GM19238 (cell line): ENCODE measurements around the gene ATP2B3.
A peak's percentile ranks its signal among the peaks of the same experiment; 100 is the strongest.

Experiments used
- DNase-seq: peaks from one replicate; pipeline ENCODE4 v3.0.0; 2011; ENCODE audit warnings: low spot score; ENCODE audit not compliant: insufficient read length

The ATP2B3 gene

DNA sequence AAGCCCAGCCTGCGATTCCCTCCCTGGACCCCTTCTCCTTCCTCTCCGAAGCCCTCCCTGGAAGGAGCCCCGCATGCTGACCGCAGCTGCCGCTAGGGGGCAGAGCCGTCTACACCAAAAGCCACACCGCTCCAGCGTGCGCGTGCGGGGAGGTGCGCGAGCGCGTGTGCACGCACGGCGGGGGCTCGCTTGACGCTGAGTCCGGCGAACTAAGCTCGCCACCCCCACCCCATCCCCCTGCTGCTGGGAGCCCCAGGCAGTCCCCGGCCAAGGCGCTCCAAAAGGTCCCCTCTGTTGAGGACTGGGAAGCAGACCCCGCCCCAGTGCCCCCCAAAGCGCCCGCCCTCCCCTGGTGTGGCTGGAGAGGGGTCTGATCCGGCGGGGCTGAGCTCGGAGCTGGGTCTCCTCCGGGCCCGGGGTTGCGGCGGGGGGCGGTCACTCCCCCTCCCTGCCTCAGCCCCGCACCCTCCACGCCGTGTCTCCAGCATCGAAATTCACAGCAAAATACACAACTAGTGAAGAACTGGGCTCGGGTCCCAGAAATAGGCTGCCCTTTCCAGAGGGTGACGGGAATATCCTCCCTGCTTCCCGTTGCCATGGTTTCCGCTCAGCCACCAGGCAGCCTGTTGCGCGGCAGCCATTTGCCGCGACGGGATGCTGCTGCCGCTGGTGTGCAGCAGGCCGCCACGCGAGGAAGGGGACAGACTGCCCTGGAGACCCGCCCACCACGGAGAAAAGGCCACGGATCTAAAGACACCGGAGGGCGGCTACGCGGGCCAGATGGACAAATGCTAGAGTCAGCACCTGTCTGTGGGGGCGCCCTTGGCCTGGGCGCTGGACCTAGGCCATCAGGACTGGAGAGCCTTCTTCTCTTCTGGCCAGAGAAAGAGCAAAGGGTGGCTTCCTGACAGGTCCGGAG, 92.7 kb downstream of the ATP2B3 start:
- DNase-seq: peak; percentile 51

DNA sequence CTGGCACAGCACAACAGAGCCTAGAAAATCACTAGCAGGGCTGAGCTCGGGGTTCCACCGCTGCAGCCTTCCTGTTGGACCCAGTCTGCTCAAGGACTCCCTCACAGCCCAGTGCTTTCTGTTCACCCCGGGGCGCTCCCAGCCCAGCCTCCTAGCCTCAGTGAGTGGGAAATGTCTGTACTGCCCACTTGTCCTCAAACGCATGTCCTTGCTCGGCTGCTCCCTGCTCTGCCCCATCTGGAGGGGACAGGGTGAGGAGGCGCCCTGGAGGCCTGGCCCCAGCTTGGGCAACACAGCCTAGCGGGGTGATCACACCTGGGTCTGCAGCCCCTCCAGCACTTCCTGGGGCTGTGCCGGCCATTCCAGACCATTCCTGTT, 93.4 kb downstream of the ATP2B3 start:
- no peak for DNase-seq

DNA sequence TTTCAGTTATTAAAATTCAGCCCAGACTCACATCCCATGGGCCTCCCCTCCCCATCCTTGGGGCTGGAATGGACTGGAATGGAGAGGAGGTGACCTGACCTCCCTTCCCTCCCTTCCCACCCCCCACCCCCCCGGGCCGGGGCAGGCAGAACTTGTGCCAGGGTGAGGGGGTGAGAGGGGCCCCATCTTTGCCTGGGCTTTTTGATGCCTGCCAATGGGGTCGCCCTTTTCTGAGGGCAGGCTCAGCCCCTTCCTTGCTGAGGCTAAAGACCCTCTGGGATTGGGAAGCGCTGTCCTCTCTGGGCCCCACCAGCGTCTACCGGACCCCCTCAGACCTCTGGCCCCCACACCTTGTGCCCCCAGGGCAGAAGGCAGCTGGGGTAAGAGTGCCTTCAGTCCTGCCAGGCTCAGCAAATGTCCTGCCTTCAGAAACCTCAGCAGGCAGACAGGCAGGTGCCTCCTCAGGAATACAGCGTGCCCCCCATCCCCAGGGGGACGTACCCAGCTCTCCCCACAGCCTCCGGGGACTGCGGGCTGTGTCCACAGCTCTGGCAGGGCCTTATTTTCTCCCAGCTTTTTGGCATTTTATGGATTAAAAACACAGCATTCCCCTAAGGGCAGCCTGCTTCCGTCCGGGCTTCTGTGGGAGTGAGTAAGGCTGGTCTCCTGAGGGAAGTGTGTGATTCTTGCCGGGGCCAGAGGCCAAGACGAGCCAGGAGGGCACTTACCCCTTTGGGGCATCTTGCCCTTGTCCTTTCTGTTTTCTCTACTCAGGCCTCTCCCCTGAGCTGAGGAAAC, 94.1 kb downstream of the ATP2B3 start:
- DNase-seq: no peak

DNA sequence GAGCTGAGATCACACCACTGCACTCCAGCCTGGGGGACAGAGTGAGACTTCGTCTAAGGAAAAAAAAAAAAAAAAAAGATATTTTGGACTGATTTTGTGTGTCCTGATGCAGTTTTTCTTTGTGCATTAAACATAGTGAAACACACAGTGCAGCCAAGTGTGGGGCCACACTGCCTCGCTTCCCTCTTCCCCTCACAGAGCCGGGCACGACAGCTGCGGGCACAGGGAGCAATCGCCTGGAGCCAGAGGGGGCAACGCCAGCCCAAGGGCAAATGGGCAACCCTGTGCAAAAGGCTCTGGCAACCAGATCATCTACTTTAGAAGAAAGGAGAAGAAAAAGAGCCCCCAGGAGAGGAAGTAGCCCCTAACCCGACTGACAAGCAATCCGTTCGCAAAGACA, 95.0 kb downstream of the ATP2B3 start:
- DNase-seq: no peak

DNA sequence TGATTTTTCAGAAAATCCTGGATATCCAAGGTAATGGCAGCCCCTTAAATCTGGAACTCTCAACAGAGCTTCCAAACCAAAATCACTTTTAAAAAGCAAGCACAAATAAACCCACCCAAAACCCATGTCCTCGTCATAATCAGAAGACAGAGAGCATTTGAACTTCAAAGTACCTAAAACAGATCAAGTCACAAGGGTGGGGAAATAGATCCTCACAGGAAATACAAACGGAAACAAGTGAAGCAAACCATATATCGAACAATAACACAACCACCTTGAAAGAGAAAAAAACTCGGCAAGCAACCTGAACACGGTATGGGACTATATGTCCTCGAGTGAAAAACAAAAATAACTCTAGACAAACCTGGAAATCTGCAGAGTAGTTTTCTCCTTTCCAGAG, 97.4 kb downstream of the ATP2B3 start:
- no peak for DNase-seq

DNA sequence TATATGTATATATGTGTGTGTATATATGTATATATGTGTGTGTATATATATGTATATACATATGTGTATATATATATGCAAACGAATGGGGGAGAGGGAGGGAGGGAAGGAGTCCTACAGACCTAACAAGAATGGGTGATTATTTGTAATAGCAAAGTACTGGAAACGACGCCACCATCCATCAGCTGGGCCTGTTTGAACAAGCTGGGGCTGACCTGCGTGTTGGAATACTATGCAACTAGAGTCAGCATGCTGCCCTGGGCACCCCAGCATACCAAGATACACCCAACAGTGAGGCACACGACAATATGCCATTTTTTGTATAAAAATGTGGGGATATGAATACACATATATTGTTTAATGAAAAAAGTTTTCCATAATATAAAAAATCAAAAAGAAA, 103.1 kb downstream of the ATP2B3 start:
- no peak for DNase-seq

DNA sequence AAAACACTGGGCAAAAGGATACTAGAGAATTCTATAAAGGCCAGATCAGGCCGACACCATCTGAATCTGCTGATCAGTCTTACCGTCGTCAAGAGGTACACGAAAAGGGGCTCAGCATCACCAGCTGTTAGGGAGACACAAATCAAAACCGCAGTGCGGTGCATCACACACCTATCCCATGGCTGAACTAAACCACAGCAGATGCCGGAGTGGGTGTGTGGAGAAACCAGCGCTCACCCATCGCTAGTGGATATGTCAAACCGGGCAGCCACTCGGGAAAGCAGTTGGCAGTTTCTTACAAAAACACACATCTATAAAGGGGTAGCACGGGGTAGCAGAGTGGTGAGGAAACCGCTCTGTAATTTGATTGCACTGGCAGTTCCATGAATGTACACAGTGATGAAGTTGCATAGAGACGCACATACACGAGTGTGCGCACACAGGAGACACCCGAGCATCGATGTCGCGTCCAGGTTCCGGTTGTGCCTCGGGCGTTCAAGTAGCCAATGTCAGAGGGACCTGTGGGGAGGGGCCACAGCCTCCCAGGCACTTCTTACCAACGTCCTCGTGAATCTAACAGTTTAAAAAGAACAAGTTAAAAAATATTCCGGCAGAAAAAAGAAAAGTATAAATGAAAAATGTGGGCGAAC, 104.6 kb downstream of the ATP2B3 start:
- no peak for DNase-seq

DNA sequence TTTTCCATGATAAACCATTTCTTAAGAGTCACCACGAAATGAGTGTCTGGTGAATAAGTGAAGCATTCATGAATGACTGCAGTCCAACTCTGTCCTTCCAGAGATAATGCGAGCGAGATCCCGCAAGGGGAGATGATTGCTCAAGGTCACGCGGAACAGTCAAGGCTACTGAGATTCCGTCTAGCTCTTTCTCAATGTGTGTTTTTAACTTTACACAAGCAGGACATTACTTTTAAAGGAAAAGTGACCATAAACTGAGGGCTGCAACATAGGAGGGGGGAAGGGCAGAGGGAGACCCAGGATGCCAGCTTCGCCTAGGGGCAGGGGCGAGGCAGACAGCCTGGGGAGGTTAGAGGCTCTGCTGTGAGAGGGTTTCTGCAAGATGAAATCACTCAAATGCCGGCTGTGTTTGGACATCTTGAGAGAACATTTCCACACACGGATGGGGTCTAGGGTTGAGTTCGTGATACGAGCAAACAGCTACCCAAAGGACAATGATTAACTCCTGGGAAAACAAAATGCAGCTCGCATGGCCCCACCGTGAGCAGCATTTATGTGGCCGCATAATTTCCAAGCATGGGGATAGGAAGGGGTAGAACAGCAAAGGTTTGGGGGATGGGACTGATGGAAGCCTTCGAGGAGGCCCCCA, 105.3 kb downstream of the ATP2B3 start:
- DNase-seq: no peak

DNA sequence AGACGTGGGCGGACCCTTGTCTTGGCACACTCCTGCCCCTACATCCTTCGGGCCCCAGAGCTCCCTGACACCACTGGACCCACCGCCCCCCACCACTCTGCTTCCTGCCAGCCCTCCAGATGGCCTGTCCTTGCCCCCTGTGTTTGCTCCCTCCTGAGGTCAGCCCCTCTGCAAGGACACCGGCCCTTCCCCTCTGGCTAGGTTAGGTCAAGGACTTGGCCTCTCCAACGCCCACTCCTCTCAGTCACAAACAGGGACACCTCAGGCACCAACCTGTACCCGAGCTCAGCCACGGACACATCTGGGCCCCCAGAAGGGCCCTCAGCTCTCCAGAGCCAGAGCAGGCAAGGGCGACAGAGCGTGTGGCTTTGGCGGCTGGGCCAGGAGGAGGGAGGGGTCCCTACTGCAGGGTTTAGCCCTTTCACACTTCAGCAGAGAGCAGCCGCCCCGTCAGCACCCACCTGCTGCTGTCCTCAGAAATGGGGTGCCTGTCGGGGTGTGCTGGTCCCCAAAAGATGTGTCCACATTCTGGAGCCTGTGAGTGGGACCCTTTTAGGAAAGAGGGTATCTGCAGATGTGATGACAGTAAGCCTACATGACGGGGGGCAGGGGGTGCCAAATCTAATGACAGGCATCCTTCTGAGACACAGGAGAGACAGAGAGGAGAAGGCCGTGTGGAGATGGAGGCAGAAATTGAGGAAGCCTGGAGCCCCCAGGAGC, 106.0 kb downstream of the ATP2B3 start:
- DNase-seq: no peak

DNA sequence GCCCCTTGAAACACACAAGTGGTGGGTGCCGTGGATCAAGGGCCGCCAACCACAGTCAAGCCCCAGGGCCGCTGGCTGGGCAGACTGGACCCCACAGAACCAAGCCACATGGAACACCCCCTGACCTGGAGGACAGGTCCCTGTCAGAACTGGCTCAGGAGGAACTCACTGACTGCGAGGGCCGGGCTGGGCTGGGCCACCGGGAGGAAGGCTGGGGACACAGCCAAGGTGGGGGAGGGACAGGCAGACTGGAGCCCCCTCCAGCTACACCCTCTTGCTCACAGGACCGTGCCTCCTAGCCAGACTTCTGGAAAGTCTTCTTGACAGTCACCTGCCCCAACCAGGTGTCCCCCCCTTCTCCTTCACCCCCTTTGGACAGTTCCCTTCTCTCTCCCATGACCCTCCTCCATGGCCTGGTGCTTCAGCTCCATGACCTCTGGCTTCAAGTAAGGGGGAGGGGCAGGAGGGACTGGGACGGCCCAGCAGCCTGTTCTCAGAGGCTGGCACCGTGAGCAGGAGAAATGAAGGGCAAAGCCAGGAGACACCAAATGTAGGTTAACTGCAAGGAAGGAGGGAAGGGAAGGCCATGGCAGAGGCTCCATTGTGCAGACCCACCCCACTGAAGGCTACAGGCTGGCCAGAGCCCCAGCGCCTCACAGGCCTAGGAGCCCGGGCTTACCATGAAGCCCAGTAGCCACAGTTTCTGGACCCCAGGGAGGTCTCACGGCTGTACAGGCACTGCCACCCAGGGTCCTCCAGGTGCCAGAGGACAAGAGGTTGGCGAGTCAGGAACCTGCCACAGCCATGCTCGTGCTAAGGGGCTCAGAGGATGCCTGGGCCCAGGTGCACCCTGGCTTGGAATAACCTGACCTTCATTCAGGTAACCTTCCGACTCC, 107.0 kb downstream of the ATP2B3 start:
- no peak for DNase-seq

DNA sequence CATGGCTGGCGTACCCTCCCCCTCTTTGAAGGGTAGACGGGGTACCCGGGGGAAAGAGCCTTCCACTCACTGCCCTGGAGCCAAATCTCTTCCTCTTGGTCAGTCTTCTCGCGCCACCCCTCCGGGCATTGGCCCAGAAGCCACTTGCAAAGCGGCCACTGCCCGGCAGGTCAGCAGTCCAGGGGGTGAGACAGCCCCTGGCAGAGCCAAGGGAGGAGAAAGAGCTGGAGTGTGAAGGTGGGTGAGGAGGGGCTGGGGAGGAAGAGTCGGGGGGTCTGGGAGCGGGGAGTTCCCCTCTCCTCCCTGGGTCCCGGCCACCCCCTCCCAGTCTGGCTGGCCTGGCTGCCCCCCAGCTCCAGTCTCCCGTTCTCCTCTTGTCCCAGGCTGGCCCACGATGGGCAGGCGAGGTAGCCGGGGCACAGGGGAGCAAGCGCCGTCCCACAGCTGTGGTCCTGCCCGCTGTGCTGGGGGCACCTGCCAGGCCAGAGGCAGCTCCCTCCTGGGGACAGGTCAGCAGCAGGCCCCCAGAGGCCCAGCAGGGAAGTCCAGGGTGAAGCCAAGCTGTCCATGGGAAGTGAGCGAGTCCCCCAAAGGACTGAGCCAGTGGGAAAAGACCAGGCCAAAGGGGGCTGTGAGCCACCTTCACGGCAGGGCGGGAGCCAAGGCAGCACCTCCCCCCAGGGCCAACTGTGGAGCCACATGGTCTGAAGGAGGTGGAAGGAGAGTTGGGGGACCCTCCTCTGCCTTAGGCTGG, 108.0 kb downstream of the ATP2B3 start:
- no peak for DNase-seq

DNA sequence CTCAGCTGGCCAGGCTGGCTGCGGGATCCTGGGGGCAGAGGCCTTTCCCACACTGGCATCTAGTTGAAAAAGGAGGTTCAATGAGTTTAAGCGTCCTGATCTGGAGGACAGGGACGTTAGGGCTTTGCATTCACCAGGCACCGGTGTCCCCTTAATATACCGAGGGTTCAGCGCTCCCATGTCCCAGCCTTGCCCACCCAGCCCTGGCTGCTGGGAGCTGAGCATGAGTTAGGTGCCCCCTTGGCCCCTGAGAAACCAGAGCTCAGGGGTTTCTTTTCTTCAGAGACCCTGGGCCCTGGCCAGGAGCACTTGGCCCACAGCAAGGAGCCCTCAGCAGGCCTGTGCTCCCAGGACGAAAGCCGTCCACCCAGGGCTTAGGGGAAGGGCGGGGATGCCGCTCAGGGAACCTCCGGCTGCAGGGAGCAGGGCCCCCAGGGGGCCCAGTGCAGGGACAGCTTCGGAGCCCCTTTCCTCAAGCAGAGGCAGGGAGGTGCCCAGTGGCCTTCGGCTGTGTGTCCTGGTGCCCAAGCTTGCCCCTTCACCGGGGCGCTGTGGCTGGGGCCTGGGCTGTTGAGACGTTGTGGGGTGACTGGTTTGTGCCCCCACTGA, 108.7 kb downstream of the ATP2B3 start:
- DNase-seq: no peak

DNA sequence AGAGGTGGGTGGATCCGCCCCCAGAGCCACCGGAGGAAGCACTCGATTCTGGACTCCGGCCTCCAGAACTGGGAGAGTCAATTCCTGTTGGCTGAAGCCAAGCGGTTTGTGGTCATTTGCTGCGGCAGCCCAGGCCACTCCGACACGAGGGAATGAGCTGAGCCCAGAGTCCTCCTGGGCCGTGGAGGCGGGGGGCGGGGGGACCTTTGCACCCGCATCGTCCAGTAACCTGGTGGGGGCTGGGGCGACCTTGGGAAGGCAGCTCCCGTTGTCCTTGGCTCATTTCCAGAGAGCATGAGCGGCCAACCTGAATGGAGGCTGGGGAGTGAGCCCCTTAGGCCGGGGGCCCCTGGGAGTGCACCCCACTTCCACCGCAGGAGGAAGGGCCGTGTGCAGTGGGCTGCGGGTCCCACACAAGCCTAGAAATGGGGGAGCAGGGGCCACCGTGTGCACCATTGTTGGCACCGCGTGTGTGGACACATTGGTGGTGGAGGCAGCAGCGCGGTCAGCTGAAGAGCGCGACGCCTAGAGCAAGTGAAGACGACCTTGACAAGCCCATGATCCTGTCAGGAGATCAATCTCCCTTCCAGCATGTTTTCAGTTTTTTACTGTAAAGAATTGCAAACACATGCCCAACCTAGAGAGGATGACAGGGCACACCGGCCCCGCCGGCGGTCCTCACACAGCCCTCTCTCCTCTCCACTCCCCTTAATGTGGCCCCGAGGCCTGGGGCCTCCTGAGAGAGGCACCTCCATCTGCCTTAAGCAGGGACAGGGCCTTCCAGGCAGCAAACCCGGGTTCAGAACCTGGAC, 109.6 kb downstream of the ATP2B3 start:
- DNase-seq: no peak

DNA sequence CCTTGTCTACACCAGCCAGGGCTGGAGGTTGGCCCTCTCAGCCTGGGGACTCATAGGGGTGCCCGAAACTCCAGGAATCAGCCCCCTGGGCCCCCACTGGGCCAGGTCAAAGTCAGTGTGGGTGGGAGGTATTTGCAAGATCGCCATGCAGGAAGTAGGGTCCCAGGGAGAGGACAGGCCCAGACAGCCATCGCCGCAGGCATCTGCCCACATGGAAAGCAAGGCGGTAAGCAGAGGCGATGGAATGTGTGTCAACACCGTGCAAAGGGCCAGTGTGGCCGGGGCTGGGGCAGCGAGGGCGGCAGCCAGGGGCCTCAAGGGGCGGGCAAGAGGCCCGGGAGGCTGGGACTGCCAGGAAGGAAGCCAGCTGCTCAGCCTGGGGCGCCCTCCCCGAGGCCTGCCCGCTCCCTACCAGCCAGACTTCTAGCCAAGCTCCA, 110.3 kb downstream of the ATP2B3 start:
- DNase-seq: no peak

DNA sequence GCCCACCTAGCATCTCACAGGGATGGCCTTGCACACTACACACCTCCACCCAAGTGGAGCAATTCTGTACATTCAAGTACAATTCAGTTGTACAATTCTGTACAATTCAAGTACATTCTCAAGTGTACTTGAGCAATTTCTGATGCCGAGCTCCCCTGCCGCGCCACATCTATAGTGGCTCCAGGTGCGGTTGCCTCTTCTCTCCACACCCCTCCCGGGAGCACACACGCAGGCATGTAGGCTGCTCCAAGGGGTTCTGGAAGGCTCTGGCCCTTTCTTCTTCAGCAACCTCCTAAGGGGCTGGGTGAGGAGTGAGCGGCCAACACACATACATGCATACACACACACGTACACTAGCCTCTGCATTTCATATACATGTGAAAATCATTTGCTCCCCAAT, 110.7 kb downstream of the ATP2B3 start:
- no peak for DNase-seq

DNA sequence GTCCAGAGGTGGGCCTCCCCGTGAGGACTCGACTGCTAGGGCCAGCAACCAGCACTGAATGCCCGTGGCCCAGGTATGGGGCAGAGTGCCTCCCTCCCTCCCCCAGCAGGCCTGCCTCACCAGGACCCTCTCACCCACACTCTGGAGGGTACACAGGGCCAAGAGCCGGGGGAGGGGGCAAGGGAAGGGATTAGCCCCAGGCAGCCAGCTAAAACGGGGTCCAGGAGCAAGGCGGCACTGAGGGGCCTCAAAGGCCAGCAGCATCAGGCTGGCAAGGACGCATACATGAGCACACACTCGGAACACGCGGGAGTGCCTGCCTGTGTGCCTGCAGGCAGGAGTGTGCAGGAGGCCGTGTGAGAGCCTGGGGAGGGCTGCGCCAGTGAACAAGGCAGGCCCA, 111.2 kb downstream of the ATP2B3 start:
- DNase-seq: no peak

DNA sequence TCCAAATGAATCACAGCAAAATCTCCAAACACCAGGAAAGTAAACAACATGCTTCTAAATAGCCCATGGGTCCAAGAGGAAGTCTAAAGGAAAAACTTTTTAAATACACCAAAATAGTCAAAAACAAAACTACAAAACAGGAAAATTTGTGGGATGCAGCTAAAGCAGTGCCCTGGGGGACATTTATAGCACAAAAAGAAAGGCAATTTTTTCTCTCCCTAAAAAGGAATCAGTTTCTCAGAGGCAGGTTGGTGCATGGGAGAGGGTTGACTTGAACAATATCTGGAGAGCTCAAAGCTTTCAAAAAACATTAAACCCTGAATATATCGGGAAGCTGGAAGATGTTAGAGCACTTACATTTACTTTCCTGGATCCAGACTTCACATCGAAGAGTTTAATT, 113.9 kb downstream of the ATP2B3 start:
- DNase-seq: no peak
